DMS 273 treated with DMSO at 0.1 percent for 48 hours (cell line): ENCODE results near the gene NR4A1.

Experiments used
- DNase-seq: peaks from one replicate; lab custom pipeline; 2025; lab: John Stamatoyannopoulos, UW

Gene NR4A1

DNA sequence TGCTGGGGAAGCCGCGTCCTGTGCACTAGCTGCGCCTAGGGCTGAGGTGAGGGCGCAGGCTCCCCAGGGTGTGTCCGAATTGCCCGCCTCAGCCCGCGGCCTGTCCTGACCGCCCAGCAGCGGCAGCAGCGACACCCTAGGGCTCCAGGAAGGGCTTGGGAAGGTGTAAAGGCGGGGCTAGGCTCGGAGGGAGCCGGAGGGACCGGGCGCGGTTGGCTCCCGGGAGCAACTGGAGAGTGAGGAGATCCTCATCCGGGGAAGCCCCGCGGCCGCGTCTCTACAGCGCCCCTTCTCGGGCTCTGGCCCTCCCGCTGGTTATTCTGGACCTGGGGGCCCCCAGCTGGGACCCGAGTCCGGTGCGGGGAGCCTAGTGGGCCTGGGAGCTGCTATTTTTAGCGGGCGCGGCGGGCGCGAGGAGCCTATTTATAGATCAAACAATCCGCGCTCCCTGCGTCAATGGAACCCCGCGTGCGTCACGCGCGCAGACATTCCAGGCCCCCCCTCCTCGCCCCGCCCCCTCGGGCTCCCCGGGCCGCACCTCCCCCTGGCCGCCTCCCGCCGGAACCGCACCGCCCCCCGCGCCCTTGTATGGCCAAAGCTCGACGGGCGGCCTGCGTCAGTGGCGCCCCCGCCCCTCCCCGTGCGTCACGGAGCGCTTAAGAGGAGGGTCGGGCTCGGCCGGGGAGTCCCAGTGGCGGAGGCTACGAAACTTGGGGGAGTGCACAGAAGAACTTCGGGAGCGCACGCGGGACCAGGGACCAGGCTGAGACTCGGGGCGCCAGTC lies at the start of gene NR4A1:
Gene NR4A1, plus strand, starts transcription at position 685 of the 784 bp plus-strand sequence. CDS start 2,887 bp downstream, outside the sequence.
- DNase-seq = no peak

- no peak for DNase-seq
Observed at GRCh38 chr12:52003016-52003550, 48.2 kb upstream of the NR4A1 start.

GRCh38 chr12:52003591-52003990 lies 47.7 kb upstream of the NR4A1 start:
- no peak for DNase-seq

- DNase-seq = no peak
Observed at GRCh38 chr12:52004042-52004648, 47.1 kb upstream of the NR4A1 start.

DNA sequence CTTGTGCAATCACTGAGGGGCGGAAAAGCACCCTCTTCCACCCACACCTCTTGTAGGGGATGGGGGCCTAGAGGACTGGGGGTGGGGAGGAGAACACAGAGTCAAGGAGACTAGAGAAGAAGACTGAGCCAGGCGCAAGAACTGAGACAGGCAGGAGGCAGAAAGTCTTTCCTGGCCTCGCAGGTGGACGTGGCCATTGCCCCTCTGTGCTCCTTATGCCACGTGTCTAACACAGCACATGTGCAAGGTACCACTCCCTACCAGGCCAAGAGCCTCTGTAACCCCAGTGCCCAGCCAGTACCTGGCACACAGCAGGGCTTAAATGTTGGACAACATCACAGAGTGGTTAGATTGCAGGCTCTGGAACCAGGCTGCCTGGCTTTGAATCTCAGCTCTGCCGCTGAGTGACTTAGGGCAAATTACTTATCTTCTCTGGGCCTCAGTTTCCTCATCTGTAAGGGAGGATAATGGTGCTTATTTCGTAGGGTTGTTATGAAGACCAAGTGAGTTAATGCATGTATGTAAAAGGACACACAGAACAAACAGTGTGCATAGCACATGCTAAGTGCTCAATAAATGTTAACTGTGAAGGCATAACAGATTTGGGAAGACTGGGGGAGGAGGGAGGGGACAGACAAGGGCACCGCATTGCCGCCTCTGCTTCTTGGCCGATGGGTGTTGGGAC lies 45.9 kb upstream of the NR4A1 start:
- DNase-seq = no peak

GRCh38 chr12:52005903-52006703 lies 45.1 kb upstream of the NR4A1 start:
- DNase-seq = no peak

GRCh38 chr12:52006726-52007157 lies 44.5 kb upstream of the NR4A1 start, which contains the start of gene TAMALIN:
Gene TAMALIN, plus strand, starts transcription at chr12:52006946. Its CDS starts 74 bp downstream, at chr12:52007020.
- no peak for DNase-seq

- no peak for DNase-seq
Observed at GRCh38 chr12:52007158-52007921, 43.9 kb upstream of the NR4A1 start.

GRCh38 chr12:52007982-52008510 lies 43.2 kb upstream of the NR4A1 start:
- DNase-seq = no peak

- no peak for DNase-seq
Observed at GRCh38 chr12:52009081-52009751, 42.0 kb upstream of the NR4A1 start.

DNA sequence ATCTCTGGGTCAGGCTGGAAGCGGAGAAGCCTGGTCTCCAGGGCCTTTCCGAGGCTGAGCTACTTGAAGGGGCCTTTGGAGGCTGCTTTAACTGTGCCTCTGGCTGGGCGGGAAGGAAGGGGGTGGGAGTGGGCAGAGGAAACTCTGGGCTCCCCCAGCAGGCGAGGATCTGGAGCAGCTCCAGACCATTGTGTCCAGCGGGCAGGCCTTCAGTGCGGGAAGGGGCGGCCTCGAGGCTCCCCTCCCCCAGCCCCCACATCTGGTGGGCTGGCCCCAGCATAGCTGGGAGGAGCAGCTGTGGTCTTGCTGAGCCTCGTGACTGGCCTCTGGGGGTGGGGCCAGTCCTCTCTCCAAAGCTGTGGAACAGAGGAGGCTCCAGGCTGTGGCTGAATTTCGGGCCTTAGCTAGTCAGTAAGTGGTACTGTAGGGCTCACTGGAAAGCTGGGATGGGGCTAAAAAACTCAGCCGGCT lies 41.1 kb upstream of the NR4A1 start:
- no peak for DNase-seq

DNA sequence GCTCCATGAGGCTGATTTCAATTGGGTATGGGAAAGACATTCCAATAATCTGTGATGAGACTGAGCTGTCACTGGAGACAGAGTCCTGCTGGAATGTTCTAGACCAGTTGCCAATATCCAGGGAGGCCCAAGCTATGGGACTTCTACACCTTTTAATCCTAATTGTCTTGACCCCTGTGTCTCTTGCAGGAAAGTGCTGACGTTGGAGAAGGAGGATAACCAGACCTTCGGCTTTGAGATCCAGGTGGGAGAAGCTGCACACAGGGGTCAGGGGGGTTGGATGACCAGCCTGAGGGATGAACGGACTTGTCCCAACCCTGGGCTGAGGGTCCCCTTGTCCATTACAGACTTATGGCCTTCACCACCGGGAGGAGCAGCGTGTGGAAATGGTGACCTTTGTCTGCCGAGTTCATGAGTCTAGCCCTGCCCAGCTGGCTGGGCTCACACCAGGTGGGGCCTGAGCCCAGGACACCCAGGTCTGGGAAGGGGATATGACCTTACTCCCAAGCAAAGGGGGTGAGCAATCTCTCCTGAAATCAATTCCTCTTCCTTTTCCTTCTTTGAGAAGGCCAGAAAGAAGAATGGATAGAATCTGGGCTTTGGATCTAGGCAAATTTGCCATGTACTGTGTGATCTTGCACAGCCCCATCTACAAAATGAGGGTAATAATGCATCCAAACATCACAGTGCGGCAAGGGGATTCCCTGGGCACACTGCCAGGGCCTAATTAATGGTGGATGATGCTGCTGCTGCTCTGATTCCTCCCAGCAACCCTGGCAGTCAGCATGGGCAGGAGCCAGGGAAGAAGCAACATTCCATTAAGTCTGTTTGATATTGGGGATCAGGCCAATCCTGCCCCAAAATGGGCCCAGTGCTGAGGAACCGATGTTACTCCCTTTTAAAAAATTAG lies 40.3 kb upstream of the NR4A1 start:
- peak; percentile 4 for DNase-seq

DNA sequence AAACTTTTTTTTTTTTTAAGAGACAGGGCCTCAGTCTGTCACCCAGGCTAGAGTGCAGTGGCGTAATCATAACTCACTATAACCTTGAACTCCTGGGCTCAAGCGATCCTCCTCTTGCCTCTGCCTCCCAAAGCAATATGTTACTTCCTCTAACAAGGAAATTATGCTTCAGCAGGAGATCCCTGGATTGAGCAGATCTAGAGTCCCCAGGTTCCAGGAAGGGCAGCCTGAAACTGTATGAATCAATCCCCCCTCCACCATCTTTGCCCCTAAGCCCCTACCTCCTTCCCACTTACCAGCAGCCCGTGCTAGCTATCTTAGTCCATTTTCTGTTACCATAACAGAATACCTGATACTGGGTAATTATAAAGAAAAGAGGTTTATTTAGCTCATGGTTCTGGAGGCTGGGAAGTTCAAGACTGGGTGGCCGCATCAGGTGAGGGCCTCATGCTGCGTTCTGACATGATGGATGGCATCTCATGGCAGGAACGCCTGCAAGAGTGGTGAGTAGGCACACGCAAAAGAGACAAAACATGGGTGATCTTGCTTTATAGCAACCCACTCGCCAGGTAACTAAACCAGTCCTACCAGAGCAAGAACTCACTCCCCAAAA lies 39.5 kb upstream of the NR4A1 start:
- no peak for DNase-seq

DNA sequence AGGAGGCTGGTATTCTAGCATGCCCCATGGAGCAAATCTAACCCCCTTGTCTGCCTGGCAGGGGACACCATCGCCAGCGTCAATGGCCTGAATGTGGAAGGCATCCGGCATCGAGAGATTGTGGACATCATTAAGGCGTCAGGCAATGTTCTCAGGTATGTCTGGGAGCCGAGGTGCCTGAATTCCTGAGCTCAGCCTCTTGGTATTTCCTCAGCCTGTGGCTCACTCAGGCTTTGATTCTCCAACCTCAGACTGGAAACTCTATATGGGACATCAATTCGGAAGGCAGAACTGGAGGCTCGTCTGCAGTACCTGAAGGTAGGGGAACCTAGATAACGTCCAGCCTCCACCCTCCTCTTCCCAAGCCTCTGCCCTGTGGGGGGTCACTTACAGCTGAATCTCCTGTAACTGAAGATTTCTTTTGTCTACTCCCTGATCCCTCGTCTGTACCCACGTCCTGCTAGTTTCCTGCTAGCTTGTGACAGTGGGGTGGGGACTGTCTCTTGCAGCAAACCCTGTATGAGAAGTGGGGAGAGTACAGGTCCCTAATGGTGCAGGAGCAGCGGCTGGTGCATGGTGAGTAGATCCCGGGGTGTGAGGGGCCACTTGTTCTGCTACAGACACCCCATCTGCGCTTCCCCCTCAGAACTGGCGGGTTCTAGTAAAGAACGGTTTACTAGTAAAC lies 37.5 kb upstream of the NR4A1 start:
- no peak for DNase-seq

- no peak for DNase-seq
Observed at GRCh38 chr12:52014567-52015530, 36.4 kb upstream of the NR4A1 start.

DNA sequence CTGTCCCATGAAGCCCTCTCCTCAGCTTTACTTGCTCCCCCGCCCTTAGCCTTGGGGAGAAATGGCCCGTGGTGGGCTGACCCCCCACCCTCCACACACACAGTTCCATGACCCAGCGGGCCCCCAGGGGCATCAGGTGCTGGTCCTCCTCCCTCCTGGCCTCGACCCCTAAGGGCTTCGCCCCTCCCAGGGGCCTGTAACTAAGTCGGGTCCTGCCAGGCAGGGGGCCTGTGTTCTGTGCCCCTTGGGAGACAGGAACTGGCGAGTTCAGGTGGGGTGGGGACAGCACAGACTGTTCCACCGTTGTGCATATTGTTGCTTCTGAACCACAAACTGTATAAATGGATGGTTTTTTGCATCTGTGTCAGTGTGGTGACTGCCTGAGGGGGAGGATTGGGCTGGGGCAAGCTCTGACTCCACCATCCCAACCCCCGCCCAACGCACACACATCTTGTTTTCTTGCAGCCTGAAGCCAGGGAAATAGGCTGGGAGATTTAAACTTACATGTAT lies 35.7 kb upstream of the NR4A1 start:
- DNase-seq = no peak
